Measurements from ENCODE around the gene DUSP3.

The DUSP3 gene

DNA sequence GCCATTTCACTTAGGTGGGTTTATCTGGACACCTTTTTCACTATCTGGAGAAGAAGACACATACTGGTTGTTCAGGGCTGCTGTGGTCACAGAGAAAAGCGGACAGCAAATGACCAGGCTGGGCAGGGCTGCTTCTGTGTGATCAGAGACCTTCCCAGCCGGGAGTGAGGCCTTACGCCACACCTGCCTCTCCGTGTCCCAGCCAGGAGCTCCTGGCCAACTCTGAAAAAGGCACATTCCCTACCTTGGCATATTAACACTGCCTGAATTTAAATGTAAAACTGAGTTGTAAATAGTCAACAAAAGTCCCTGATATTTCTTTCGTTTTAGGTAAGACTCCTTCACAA lies 11.1 kb downstream of the DUSP3 start:
- ATAC-seq = no peak

- peak in 1 of 2 donors; percentile 9 for ATAC-seq
These were observed 11.6 kb downstream of the DUSP3 start for GRCh38 chr17:43767053-43767712.

DNA sequence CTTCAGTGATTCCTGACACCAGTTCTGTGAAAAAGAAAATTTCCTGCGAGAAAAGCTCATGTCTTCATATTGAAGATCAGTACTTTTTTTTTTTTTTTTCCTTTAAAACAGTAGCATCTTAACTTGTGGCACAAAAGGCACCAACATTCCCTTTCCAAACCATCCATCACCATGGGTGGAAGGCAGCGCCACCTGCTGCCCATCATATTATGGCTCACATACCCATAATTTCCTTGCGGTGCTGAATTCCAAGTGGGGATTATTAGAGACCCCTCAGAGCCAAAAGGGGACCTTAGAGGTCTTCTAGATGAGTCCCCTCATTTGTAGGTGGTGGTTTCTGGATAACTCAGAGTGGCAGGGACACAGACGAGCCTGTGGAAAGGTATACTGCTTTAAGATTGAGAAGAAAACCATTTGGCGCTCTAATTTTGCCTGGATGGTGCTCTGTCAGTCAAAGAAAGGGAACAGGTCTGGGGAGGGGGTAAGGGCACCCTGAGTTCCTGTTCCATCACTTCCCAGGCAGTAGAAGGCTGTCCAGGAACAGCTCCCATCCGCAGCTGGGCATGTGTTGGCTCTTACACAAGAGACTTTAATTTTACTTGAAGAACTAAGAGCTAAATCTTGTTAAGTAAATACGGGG lies 12.2 kb downstream of the DUSP3 start:
- no peak for ATAC-seq

GRCh38 chr17:43760254-43760852 lies 18.4 kb downstream of the DUSP3 start:
- ATAC-seq = peak; percentile 84 to 88

GRCh38 chr17:43759836-43760235 lies 18.9 kb downstream of the DUSP3 start:
- no peak for ATAC-seq

- ATAC-seq = no peak
These were observed 20.1 kb downstream of the DUSP3 start, which contains the start of gene SOST for GRCh38 chr17:43758497-43759174. TSS of gene SOST (minus strand) at chr17:43758791. CDS start at chr17:43758741, 50 bp downstream.

DNA sequence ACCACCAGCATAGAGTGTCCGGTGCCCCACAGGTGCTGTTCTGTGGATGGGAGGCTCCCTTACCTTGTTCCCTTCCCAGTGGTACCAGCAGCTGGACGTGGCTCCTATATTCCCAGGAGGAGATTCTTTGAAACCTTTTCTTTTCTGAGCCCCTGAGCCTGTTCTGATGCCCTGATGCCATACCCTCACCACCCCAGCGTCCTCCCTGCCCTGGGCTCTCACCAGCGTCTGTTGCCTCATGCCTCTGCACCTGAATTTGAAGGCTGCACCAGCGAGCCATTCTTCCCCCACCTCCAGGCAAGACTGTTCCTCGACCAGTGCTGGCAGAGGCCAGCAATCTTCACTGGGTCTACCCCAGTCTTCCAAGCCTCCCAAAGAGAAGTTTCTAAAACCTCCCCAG lies 20.7 kb downstream of the DUSP3 start:
- no peak for ATAC-seq

GRCh38 chr17:43757171-43757660 lies 21.6 kb downstream of the DUSP3 start:
- ATAC-seq = no peak

GRCh38 chr17:43756201-43756600 lies 22.6 kb downstream of the DUSP3 start:
- no peak for ATAC-seq

DNA sequence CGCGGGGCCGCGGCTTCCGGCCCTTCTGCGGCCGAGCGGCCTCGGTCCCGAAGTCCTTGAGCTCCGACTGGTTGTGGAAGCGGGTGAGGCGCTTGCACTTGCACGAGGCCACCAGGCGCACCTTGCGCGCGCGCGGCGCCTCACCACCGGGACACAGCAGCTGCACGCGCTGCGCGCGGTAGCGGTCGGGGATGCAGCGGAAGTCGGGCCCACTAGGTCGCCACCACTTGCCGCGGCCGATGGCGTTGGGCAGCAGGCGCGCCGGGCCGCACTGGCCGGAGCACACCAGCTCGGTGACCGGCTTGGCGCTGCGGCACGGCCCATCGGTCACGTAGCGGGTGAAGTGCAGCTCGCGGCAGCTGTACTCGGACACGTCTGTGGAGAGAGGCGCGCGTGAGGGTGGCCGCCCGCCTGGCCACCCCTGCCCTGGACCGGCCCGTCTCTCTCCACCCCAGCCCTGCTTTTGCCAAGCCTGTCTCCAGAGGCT lies 23.3 kb downstream of the DUSP3 start:
- ATAC-seq = peak; percentile 9 to 11

DNA sequence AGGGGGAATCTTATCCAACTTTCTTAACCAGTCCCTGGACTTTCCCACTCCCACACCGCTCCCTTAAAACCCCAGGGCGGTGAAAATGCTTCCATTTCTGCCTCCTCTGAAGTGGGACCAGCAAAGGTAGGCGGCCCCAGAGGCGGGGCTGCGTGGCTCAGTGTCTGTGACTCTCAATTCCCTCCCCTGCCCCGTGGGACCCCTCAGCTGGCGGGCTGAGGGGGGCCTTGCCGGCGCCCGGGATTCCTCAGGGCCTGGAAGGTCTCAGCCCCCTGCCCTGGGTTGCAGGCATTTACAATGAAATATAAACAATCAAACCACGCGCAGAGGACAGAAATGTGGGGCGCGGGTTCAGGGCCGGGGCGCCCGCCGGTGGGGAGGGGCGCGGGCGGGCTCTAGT lies 23.8 kb downstream of the DUSP3 start:
- no peak for ATAC-seq

DNA sequence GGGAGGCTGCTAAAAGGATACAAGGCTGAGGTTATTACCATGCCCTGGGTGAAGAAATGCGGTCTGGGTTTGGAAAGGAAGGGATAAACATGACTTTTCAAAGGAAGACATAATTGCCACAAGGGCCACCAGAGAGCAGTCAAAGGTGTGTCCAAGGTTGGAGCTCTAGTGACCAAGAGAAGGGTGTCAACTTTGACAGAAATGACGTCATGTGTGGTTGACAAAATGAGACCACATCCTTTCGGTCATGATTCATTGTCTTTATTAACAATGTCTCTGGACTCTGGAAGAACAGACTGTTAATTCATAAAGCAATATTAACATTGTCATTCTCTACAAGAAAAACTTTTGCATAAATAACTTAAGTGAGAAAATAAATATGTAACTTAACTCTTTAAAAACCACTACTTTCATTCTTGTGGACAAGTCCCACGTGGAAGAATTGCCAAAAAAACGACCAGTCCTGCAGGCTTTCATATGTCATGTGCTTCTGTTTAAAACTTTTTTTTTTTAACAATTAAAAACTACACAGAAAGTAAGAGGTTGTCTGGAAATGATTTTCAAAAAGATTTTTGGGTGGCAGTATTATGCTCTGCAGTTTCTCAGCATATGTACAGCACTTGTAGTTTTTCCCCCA lies 25.2 kb downstream of the DUSP3 start:
- peak in 1 of 2 donors; percentile 24 for ATAC-seq

DNA sequence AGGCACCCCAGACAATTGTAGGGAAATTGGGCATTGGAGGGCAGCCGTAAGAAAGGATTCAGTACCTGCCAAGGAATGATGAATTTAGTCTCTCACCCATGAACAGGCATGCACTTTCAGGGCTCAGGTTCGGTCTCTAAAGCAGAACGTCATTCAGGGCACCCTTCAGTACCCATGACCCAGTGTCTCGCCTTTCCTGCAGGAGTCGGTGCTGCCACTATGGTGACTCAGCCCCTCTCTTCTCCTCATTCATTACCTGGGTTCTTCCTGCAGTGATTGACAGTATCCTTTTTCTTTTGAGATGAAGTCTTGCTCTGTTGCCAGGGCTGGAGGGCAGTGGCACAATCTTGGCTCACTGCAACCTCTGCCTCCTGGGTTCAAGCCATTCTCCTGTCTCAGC lies 28.6 kb downstream of the DUSP3 start:
- no peak for ATAC-seq

DNA sequence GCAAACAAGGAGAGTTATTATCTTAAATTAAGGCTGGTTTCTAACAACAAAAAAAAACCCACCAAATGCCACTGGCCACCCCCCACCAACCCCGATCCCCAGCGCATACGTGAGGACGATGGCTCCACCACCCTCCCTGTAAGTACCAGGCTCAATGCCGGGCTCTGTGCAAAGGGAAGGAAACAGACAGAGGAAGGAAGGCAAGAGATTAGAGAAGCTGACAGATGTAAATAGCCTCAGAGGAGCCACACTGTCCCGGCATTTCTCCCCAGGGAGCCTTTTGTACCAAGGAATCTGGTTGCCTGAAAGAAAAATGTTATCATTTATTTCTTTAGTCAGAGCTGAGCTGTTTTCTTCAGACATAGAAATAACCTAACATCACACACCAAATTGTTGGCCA lies 33.2 kb downstream of the DUSP3 start:
- no peak for ATAC-seq

GRCh38 chr17:43741636-43742035 lies 37.1 kb downstream of the DUSP3 start:
- ATAC-seq = no peak

DNA sequence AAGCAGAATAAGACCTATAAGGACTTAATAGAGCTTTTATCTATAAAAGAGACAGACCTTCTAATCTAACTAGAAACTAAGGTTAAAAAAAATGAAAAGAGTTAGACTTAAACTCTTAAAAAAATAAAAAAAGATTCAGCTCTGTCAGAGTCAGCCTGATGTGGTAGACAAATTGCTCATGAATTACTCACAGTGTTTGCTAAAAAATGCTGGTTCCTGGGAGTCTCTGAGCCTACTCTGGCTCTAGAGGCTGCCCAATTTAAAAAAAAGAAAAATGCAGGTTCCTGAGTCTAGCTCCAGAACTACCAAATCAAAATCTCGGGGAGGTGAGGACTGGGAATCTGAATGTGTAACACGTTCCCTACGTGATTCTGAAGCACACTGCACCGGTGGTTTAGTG lies 38.2 kb downstream of the DUSP3 start:
- no peak for ATAC-seq

DNA sequence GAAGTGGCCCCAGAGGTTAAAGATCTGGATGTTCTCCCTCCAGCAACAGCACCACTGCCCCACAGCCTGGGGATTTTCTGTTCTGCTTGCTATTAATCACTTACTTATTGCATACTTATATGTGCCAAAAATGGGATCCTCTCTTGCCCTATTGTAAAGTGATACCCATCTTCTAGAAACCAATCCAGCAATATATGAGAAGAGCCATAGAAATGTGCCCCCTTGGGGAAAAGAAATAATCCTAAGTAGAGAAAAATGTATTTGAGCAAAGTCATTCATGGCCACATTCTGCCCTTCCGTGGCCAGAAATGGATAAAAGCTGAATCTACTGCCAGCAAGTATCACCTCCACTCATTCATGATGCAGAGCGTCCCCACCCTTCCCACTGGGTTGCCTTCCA lies 41.1 kb downstream of the DUSP3 start:
- ATAC-seq = no peak

DNA sequence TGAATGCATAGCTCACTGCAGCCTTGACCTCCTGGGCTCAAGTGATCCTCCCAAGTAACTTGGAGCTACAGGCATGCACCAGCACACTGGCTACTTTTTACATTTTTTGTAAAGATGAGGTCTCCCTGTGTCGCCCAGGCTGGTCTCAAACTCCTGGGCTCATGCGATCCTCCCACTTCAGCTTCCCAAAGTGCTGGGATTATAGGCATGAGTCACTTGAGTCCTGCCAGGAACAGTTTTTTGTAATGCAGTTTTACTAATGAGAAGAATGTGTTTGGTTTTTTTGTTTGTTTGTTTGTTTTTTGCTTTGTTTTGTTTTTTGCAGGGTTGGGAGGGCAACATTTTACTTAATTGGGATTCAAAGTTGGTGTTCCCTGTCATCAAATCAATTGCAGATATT lies 42.4 kb downstream of the DUSP3 start:
- ATAC-seq = no peak

DNA sequence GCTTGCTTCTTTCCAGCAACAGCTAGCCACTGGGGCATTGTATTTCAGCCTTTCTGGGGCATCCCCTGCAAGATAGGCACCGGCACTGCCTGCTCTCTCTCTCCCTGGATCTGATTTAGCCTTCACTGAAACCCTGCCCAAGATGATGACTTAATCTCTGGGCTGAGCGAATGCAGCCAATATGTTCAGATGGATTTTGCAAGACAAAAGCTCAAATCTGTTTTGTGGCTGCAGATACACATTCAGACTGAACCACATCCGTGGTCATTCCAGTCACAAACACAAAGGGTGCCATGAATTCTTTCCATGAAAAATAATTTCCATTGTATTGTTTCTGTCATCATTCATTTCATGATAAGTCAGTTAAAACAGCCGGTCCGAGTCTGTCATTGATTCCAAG lies 44.4 kb downstream of the DUSP3 start:
- no peak for ATAC-seq

- ATAC-seq = no peak
These were observed 44.8 kb downstream of the DUSP3 start for GRCh38 chr17:43733956-43734355.

DNA sequence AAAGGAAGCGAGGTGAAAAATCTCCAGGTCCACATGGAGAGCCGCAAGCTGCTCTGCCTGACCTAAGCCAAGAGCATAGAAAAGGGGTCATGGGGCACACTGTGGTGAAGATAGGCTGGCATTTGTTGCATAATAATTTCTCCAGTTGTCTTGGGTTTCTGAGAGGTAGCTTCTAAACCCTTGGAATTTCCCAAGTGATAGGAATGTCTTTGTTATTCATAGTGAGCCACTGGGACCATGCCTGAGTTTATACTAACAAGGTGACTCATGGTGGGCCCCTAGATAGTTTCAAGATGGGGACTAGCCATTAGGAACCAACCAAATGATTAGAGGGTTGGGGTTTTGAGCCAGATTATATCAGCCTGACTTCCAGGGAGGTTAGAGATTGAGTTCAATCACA lies 45.8 kb downstream of the DUSP3 start:
- ATAC-seq = no peak

DNA sequence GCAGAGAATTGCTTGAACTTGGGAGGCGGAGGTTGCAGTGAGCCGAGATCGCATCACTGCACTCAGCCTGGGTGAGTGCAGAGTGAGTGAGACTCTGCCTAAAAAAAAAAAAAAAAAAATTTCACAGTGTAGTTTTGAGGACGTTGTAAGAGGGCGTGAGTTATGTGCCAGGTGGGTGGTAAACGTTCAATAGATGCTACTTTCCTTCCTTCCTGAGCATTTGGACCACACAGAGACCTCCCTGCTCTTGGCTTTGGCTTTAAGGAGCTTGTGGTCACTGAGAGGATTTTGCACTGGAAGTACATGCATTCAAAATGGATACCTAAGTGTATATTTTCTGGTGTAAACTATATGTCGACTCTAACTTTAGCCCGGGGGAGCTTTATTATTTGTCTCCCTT lies 50.7 kb downstream of the DUSP3 start:
- ATAC-seq = no peak

All from activated CD4-positive, CD25-positive, alpha-beta regulatory T cell treated with anti-CD3 and anti-CD28 coated beads, Interleukin-2, amount 50 U/mL, for 24 hours (primary cell).